Subcutaneous abdominal adipose tissue (tissue), 5 donors: ENCODE measurements around the gene HEG1.
"Not testable (repeated sequence)": the region's sequence is repeated elsewhere in the genome, so short reads cannot be mapped to it uniquely, and the experiment has no call there.

Experiments
- H3K27ac ChIP-seq: one replicate; pipeline ENCODE4 v1.7.0; 2013; ENCODE audit warnings: low read depth, mild to moderate bottlenecking, inconsistent platforms, low read length, moderate library complexity
- H3K27me3 ChIP-seq, 5 donors: one replicate each; pipeline ENCODE4 v1.7.0; 2013; ENCODE audit warnings: low read length in 5 of 5, inconsistent platforms in 1 of 5; ENCODE audit not compliant: control insufficient read depth in 5 of 5, insufficient read depth in 4 of 5
- H3K36me3 ChIP-seq, 5 donors: one replicate each; pipeline ENCODE4 v1.7.0; 2013; ENCODE audit warnings: low read length in 5 of 5; ENCODE audit not compliant: control insufficient read depth in 5 of 5, insufficient read depth in 5 of 5
- H3K4me1 ChIP-seq, 5 donors: one replicate each; pipeline ENCODE4 v1.7.0; 2013; ENCODE audit warnings: low read length in 5 of 5, mild to moderate bottlenecking in 3 of 5, moderate library complexity in 1 of 5; ENCODE audit not compliant: control insufficient read depth in 5 of 5, insufficient read depth in 5 of 5
- H3K4me3 ChIP-seq, 5 donors: one replicate each; pipeline ENCODE4 v1.7.0; 2013; ENCODE audit warnings: low read length in 5 of 5, low read depth in 1 of 5
- H3K9ac ChIP-seq, 5 donors: one replicate each; pipeline ENCODE4 v1.7.0; 2013; ENCODE audit warnings: low read length in 5 of 5, mild to moderate bottlenecking in 4 of 5, moderate library complexity in 3 of 5
- H3K9me3 ChIP-seq, 5 donors: one replicate each; pipeline ENCODE4 v1.7.0; 2013; ENCODE audit warnings: low read length in 5 of 5; ENCODE audit not compliant: control insufficient read depth in 5 of 5
- donor health status: healthy.
- donor health status: healthy.
- donor health status: healthy.
- donor health status: healthy.
- donor health status: healthy.

Gene HEG1

GRCh38 chr3:125085166-125085565 is 29.4 kb upstream of the HEG1 start:
- H3K9me3 ChIP-seq = peaks cover 0 to under 1% (median 0%) of the 10 kb centered on the region in 5 donors
- peaks cover 0 to 3% (median 0%) of the 10 kb centered on the region in 5 donors for H3K4me1 ChIP-seq
- no peaks in the 10 kb centered on the region for H3K36me3 ChIP-seq
- no peaks in the 10 kb centered on the region for H3K27me3 ChIP-seq
- no peak overlapping the region for H3K27ac ChIP-seq
- H3K9ac ChIP-seq = no peak overlapping the region
- H3K4me3 ChIP-seq = no peak overlapping the region

- Histone ChIP-seq H3K27me3 (no peaks in the 10 kb centered on the region), H3K4me1 (peaks cover 0 to 3% (median 0%) of the 10 kb centered on the region in 5 donors), H3K36me3 (no peaks in the 10 kb centered on the region), H3K9ac (no peak overlapping the region), H3K4me3 (no peak overlapping the region), H3K27ac (no peak overlapping the region), H3K9me3 (no peaks in the 10 kb centered on the region)
Measured at GRCh38 chr3:125083776-125084175, 28.0 kb upstream of the HEG1 start.

DNA sequence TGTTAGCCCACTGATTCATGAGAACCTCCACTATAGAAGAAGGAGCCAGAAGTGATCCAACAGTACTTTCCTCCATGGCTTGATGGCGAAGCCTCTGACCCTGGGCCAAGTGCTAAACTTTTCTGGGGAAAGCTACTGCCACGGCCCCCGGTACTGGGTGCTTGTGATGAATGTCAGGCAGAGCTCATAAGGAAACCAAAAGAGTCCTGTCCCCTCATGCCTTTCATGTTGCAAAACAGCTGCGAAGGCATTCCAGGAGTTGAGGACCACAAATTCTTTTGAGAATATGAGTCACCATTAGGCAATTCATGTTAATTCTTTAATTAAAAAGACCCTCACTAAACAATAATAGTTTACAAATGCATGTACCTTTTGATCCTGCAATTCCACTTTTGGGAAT is 26.5 kb upstream of the HEG1 start:
- not testable (repeated sequence) for H3K9me3 ChIP-seq, H3K9ac ChIP-seq, H3K27me3 ChIP-seq, H3K27ac ChIP-seq, H3K4me1 ChIP-seq, H3K4me3 ChIP-seq, H3K36me3 ChIP-seq

DNA sequence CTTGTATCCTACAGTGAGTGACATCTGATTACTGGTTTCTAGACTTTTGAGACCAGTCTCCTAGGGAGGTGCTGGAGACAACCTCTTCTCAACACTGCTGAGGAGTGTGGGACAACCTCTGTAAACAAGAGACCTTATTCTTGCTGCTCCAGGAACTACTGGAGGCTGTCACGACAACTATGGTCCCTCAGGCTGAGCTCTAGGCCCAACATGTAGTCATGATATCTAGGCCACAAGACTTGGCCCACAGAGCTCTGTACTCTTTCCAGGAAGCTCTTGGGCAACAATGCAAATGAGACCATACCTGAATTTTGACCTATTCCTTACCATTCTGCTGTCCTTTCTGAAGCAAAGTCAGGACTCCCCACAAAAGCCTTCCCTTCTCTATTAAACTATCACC is 24.3 kb upstream of the HEG1 start:
- H3K9me3 ChIP-seq = no peaks in the 10 kb centered on the region
- no peak overlapping the region for H3K9ac ChIP-seq
- H3K27me3 ChIP-seq = no peaks in the 10 kb centered on the region
- H3K4me1 ChIP-seq = no peaks in the 10 kb centered on the region
- no peak overlapping the region for H3K4me3 ChIP-seq
- no peak overlapping the region for H3K27ac ChIP-seq
- no peaks in the 10 kb centered on the region for H3K36me3 ChIP-seq

GRCh38 chr3:125079675-125080045 is 23.9 kb upstream of the HEG1 start:
- H3K36me3 ChIP-seq = no peaks in the 10 kb centered on the region
- no peak overlapping the region for H3K9ac ChIP-seq
- H3K4me1 ChIP-seq = no peaks in the 10 kb centered on the region
- H3K9me3 ChIP-seq = no peaks in the 10 kb centered on the region
- no peaks in the 10 kb centered on the region for H3K27me3 ChIP-seq
- no peak overlapping the region for H3K27ac ChIP-seq
- no peak overlapping the region for H3K4me3 ChIP-seq

GRCh38 chr3:125078951-125079674 is 23.3 kb upstream of the HEG1 start:
- Histone ChIP-seq H3K4me3 (no peak overlapping the region), H3K27me3 (no peaks in the 10 kb centered on the region), H3K9me3 (no peaks in the 10 kb centered on the region), H3K4me1 (no peaks in the 10 kb centered on the region), H3K9ac (no peak overlapping the region), H3K36me3 (no peaks in the 10 kb centered on the region), H3K27ac (no peak overlapping the region)

- Histone ChIP-seq H3K4me3 (no peak overlapping the region), H3K27ac (no peak overlapping the region), H3K36me3 (no peaks in the 10 kb centered on the region), H3K4me1 (no peaks in the 10 kb centered on the region), H3K27me3 (no peaks in the 10 kb centered on the region), H3K9ac (no peak overlapping the region), H3K9me3 (no peaks in the 10 kb centered on the region)
Measured at GRCh38 chr3:125077864-125078263, 22.1 kb upstream of the HEG1 start.

- Histone ChIP-seq H3K27ac (no peak overlapping the region), H3K27me3 (no peaks in the 10 kb centered on the region), H3K9ac (no peak overlapping the region), H3K36me3 (no peaks in the 10 kb centered on the region), H3K9me3 (no peaks in the 10 kb centered on the region), H3K4me3 (no peak overlapping the region), H3K4me1 (no peaks in the 10 kb centered on the region)
Measured at GRCh38 chr3:125076464-125076863, 20.7 kb upstream of the HEG1 start.

DNA sequence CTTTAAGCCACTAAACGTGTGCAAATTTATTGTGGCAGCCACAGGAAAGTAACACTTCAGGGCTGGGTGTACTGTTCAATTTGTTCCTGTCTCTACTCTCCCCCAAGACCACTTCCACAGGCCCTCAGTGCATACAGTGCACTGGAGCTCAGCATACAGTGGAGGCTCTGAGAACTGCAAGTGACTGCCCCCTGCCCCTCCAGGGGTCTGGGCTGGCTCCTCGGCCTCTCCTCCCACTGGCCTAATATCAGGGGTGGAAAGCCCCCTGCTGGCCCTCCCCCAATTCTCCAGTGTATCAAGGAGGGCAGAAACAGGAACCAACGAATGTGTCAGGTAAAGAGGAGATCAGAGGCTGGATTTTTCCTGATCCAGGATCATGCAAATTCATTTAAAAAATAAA is 19.9 kb upstream of the HEG1 start:
- H3K27ac ChIP-seq = no peak overlapping the region
- no peak overlapping the region for H3K4me3 ChIP-seq
- H3K9ac ChIP-seq = no peak overlapping the region
- H3K27me3 ChIP-seq = no peaks in the 10 kb centered on the region
- H3K36me3 ChIP-seq = no peaks in the 10 kb centered on the region
- H3K4me1 ChIP-seq = no peaks in the 10 kb centered on the region
- no peaks in the 10 kb centered on the region for H3K9me3 ChIP-seq

DNA sequence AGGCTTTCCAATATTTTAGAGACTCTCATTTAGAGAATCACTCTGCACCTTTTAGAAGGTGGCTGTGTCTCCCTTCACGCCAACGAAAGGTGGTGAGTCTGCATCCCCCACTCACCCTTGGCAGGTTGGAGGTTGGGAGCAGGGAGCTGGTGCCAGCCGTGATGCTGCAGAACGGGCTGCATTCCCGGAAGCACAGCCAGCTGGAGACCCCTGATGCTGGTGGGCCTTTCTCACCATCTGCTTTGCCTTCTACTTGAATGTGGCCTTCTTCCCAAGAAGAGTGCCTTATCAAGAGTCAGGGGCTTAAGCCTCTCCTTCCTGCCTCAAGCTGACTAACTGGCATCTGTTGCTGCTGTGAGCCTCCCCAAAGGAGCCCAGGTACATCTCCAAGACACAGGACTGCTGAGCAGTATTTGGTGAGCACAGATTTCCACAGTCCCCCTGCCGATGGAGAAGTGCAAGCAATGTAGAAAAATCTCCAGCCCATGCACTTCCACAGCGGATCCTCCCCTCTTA is 17.7 kb upstream of the HEG1 start:
- Histone ChIP-seq H3K4me3 (no peak overlapping the region), H3K9me3 (no peaks in the 10 kb centered on the region), H3K27ac (no peak overlapping the region), H3K27me3 (no peaks in the 10 kb centered on the region), H3K9ac (no peak overlapping the region), H3K36me3 (no peaks in the 10 kb centered on the region), H3K4me1 (peaks cover 0 to 10% (median 0%) of the 10 kb centered on the region in 5 donors)
